ENCODE data around the gene IGF2. TPM values are rescaled to one million over a fixed set of nuclear protein-coding genes. Genes with fewer than 3 reads are reported as not detected.

IGF2 gene
- total RNA-seq, 1 donor from 2014 or later, result 188 TPM

DNA sequence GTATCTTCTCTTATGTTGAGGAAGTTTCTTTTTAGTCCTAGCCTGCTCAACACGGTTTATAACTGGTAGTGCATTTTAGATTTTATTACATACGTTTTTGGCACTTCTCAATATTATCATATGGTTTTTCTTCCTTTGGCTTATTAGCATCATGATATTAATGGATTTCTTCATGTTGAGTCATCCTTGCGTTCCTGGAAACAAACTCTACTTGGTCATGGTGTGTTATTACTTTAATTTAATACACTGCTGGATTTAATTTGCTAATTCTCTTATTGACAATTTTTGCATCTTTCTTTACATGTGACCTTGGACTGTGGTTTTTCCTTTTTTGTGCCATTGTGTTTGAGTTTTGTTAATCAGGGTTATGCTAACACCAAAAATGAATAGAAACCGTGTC, 20.5 kb downstream of the IGF2 start:
- Mint-ChIP-seq H3K9me3 (ENCODE audit: unreplicated experiment) (peaks cover 24% of the 10 kb centered on the region), H3K27me3 (ENCODE audit: low read depth, unreplicated experiment) (peaks cover 39% of the 10 kb centered on the region), H3K27ac (ENCODE audit: unreplicated experiment) (no peak overlapping the region), H3K36me3 (ENCODE audit: low read depth, unreplicated experiment) (peaks cover 8% of the 10 kb centered on the region), H3K4me1 (ENCODE audit: low read depth, unreplicated experiment) (peaks cover 2% of the 10 kb centered on the region), H3K4me3 (ENCODE audit: unreplicated experiment) (no peak overlapping the region)
- no peak overlapping the region for H3K4me3 ChIP-seq (ENCODE audit: insufficient read depth, low read depth, low read length)
- H2AFZ ChIP-seq (ENCODE audit: low read depth, low read length), result no peak overlapping the region
- H3K27ac ChIP-seq (ENCODE audit: low read depth, low read length), result no peak overlapping the region
- no peaks in the 10 kb centered on the region for H3K79me2 ChIP-seq (ENCODE audit: insufficient read depth, low read length)
- H4K20me1 ChIP-seq (ENCODE audit: insufficient read depth, low read length), result no peaks in the 10 kb centered on the region
- H3K9me3 ChIP-seq (ENCODE audit: insufficient read depth, low read depth, low read length), result peaks cover 13% of the 10 kb centered on the region
- peaks cover 9% of the 10 kb centered on the region for H3K4me1 ChIP-seq (ENCODE audit: insufficient read depth, low read length)
- no peak for FAIRE-seq
- no peak overlapping the region for H3K9ac ChIP-seq (ENCODE audit: low read length)
- DNase-seq (ENCODE audit: low read depth), result no peak
- no peaks in the 10 kb centered on the region for H3K36me3 ChIP-seq (ENCODE audit: insufficient read depth, low read length)
- peaks cover 7% of the 10 kb centered on the region for H3K27me3 ChIP-seq (ENCODE audit: insufficient read depth, low read length)
- H3K4me2 ChIP-seq (ENCODE audit: low read length), result no peak overlapping the region
- TF ChIP-seq EZH2 (IDR thresholded peaks at IDR 0.05; ENCODE audit: insufficient read depth, low read length), result no peak
- TF ChIP-seq, protein P1, sequence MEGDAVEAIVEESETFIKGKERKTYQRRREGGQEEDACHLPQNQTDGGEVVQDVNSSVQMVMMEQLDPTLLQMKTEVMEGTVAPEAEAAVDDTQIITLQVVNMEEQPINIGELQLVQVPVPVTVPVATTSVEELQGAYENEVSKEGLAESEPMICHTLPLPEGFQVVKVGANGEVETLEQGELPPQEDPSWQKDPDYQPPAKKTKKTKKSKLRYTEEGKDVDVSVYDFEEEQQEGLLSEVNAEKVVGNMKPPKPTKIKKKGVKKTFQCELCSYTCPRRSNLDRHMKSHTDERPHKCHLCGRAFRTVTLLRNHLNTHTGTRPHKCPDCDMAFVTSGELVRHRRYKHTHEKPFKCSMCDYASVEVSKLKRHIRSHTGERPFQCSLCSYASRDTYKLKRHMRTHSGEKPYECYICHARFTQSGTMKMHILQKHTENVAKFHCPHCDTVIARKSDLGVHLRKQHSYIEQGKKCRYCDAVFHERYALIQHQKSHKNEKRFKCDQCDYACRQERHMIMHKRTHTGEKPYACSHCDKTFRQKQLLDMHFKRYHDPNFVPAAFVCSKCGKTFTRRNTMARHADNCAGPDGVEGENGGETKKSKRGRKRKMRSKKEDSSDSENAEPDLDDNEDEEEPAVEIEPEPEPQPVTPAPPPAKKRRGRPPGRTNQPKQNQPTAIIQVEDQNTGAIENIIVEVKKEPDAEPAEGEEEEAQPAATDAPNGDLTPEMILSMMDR (IDR thresholded peaks at IDR 0.05; ENCODE audit: insufficient read depth, low read depth, low read length), result no peak

DNA sequence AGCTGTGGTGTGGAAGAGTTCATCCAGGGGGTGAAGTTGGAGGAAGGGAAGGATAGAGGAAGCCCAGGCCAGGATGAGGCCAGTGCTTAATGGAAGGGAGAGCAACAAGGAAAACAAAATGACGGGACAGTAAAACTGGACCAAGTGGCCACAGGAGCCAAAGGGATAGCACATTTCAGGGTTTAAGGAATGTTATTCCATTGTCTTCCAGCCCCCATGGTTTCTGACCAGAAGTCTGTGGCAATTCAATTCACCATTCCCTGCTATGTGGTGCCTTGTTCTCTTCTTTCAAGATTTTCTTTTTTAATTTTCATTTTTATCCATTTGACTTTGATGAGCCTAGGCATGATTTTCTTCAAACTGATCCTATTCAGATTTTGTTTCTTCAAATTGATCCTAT, 22.5 kb downstream of the IGF2 start:
- Histone ChIP-seq H3K36me3 (ENCODE audit: insufficient read depth, low read length) (no peaks in the 10 kb centered on the region), H3K4me3 (ENCODE audit: insufficient read depth, low read depth, low read length) (no peak overlapping the region), H3K79me2 (ENCODE audit: insufficient read depth, low read length) (no peaks in the 10 kb centered on the region), H3K27me3 (ENCODE audit: insufficient read depth, low read length) (peaks cover 7% of the 10 kb centered on the region), H3K4me1 (ENCODE audit: insufficient read depth, low read length) (no peaks in the 10 kb centered on the region), H3K9ac (ENCODE audit: low read length) (no peak overlapping the region), H2AFZ (ENCODE audit: low read depth, low read length) (no peak overlapping the region), H3K27ac (ENCODE audit: low read depth, low read length) (no peak overlapping the region), H3K9me3 (ENCODE audit: insufficient read depth, low read depth, low read length) (peaks cover 13% of the 10 kb centered on the region), H3K4me2 (ENCODE audit: low read length) (no peak overlapping the region), H4K20me1 (ENCODE audit: insufficient read depth, low read length) (no peaks in the 10 kb centered on the region)
- Mint-ChIP-seq H3K27ac (ENCODE audit: unreplicated experiment) (no peak overlapping the region), H3K27me3 (ENCODE audit: low read depth, unreplicated experiment) (peaks cover 39% of the 10 kb centered on the region), H3K4me1 (ENCODE audit: low read depth, unreplicated experiment) (no peaks in the 10 kb centered on the region), H3K9me3 (ENCODE audit: unreplicated experiment) (peaks cover 23% of the 10 kb centered on the region), H3K36me3 (ENCODE audit: low read depth, unreplicated experiment) (peaks cover 8% of the 10 kb centered on the region), H3K4me3 (ENCODE audit: unreplicated experiment) (no peak overlapping the region)
- DNase-seq (ENCODE audit: low read depth) (no peak), FAIRE-seq (no peak)
- no peak for TF ChIP-seq EZH2 (IDR thresholded peaks at IDR 0.05; ENCODE audit: insufficient read depth, low read length)
- TF ChIP-seq, protein P1 (IDR thresholded peaks at IDR 0.05; ENCODE audit: insufficient read depth, low read depth, low read length), result no peak

DNA sequence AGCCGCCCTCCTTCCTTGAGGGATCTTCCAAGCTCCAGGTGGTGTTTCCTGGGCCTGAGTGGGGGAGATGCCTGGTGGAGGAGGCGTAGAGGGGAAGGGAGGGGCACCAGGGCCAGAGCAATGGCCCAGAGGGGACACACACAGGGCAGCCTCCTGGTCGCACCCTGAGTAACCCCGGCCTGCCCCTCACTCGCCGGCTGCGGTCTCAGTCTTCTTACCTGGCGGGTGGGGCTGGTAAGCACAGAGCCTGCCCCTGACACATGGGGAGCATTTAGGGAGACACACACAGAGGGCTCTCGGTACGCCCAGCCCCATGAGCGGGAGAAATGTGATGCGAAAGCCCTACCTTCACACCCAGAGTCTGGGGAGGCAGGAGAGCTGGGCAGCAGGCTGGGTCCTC, 23.9 kb downstream of the IGF2 start:
- peaks cover 19% of the 10 kb centered on the region for H3K9me3 Mint-ChIP-seq (ENCODE audit: unreplicated experiment)

More for the DNA sequence above, 23.9 kb downstream of the IGF2 start:
- Histone ChIP-seq H3K4me3 (ENCODE audit: insufficient read depth, low read depth, low read length) (no peak overlapping the region), H4K20me1 (ENCODE audit: insufficient read depth, low read length) (no peaks in the 10 kb centered on the region), H3K9ac (ENCODE audit: low read length) (no peak overlapping the region), H3K36me3 (ENCODE audit: insufficient read depth, low read length) (no peaks in the 10 kb centered on the region), H3K27me3 (ENCODE audit: insufficient read depth, low read length) (peaks cover 10% of the 10 kb centered on the region), H2AFZ (ENCODE audit: low read depth, low read length) (no peak overlapping the region), H3K4me2 (ENCODE audit: low read length) (no peak overlapping the region), H3K27ac (ENCODE audit: low read depth, low read length) (no peak overlapping the region), H3K9me3 (ENCODE audit: insufficient read depth, low read depth, low read length) (peaks cover 13% of the 10 kb centered on the region), H3K79me2 (ENCODE audit: insufficient read depth, low read length) (no peaks in the 10 kb centered on the region), H3K4me1 (ENCODE audit: insufficient read depth, low read length) (no peaks in the 10 kb centered on the region)
- Mint-ChIP-seq H3K36me3 (ENCODE audit: low read depth, unreplicated experiment) (peaks cover 8% of the 10 kb centered on the region), H3K4me1 (ENCODE audit: low read depth, unreplicated experiment) (no peaks in the 10 kb centered on the region), H3K27me3 (ENCODE audit: low read depth, unreplicated experiment) (peaks cover 41% of the 10 kb centered on the region), H3K27ac (ENCODE audit: unreplicated experiment) (no peak overlapping the region), H3K4me3 (ENCODE audit: unreplicated experiment) (no peak overlapping the region)
- DNase-seq (ENCODE audit: low read depth), result no peak
- no peak for FAIRE-seq
- TF ChIP-seq EZH2 (IDR thresholded peaks at IDR 0.05; ENCODE audit: insufficient read depth, low read length), result no peak
- TF ChIP-seq, protein P1 (IDR thresholded peaks at IDR 0.05; ENCODE audit: insufficient read depth, low read depth, low read length), result no peak

Data from astrocyte (in vitro differentiated cells and primary cell).